Gastroesophageal sphincter (tissue), 3 donors: ENCODE measurements around the gene DOK5.

Source experiments
- CTCF ChIP-seq, 4 experiments: fragments of 200-600 bp in 2 of 4; fragments of 450-650 bp in 2 of 4; sonication (generic) in 1 of 4; IDR thresholded peaks; one replicate each; pipeline ENCODE4 v1.5.1; 2017 to 2019; ENCODE audit warnings: antibody characterized with exemption in 4 of 4, mild to moderate bottlenecking in 2 of 4, moderate library complexity in 2 of 4
- EP300 ChIP-seq: sonication (generic); formaldehyde crosslinking; IDR thresholded peaks from one replicate; pipeline ENCODE4 v1.6.1; 2017; ENCODE audit warnings: antibody characterized with exemption, mild to moderate bottlenecking
- POLR2AphosphoS5 ChIP-seq: sonication (generic); formaldehyde crosslinking; IDR thresholded peaks from one replicate; pipeline ENCODE4 v1.6.1; 2017; ENCODE audit warnings: antibody characterized with exemption

- TF ChIP-seq CTCF (IDR thresholded peaks at IDR 0.05) (no peak), EP300 (no peak), POLR2AphosphoS5 (no peak)
These were observed 38.7 kb downstream of the DOK5 start for GRCh38 chr20:54514028-54514607.
